Peyer's patch (tissue), 4 donors: Measurements from ENCODE around the gene HK3.

Experiments used
- POLR2A ChIP-seq, 2 donors: fragments of 450-650 bp; IDR thresholded peaks; one replicate each; pipeline ENCODE4 v1.5.1; 2017; ENCODE audit warnings: antibody characterized with exemption in 2 of 2, mild to moderate bottlenecking in 2 of 2, moderate library complexity in 2 of 2
- TF ChIP-seq, protein P1 (sequence below), 6 experiments: fragments of 450-650 bp in 4 of 6; fragments of 200-600 bp in 2 of 6; sonication (generic) in 1 of 6; IDR thresholded peaks; one replicate each; pipeline ENCODE4 v1.5.1; 2017 to 2019; ENCODE audit warnings: antibody characterized with exemption in 6 of 6, mild to moderate bottlenecking in 3 of 6, moderate library complexity in 1 of 6

DNA sequence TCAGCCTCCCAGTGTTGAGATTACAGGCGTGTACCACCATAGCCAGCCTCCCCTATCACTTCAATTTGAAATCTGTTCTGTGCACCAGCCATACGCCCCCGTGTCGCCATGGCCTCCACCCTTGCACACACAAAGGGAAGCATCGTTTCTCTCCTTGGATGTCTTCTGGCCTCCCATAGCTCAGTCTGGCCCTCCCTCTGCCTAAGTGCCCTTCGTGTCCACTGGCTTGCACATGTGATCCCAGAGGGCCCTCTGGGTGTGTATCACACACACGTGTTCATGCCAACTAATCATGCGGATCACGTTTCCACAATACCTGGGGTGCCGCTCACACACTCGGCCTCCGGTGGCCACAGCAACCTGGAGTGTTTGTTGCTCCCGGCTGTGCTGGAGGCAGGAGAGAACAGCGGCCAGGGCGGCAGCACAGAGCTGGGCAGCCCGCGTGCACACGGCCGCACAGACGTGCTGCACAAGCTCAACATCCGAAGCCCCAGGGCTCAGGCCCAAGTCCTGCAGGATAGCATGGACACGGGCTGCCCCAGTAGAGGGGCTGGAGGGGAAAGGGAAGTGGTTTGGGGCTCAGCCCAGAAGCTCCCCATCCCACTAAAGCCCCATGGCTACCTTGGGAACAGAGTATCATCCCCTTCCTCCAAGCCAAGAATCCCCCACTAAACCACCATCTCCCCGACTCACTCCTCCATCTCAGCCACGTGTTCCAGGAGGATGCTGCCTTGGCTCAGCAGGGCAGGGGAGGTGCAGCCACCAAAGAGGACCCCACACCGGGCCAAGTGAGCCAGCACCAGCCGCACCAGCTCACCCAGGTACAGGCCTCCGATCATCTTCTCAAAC lies 10.9 kb downstream of the HK3 start:
- TF ChIP-seq, protein P1, sequence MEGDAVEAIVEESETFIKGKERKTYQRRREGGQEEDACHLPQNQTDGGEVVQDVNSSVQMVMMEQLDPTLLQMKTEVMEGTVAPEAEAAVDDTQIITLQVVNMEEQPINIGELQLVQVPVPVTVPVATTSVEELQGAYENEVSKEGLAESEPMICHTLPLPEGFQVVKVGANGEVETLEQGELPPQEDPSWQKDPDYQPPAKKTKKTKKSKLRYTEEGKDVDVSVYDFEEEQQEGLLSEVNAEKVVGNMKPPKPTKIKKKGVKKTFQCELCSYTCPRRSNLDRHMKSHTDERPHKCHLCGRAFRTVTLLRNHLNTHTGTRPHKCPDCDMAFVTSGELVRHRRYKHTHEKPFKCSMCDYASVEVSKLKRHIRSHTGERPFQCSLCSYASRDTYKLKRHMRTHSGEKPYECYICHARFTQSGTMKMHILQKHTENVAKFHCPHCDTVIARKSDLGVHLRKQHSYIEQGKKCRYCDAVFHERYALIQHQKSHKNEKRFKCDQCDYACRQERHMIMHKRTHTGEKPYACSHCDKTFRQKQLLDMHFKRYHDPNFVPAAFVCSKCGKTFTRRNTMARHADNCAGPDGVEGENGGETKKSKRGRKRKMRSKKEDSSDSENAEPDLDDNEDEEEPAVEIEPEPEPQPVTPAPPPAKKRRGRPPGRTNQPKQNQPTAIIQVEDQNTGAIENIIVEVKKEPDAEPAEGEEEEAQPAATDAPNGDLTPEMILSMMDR (IDR thresholded peaks at IDR 0.05), result no peak
- TF ChIP-seq POLR2A (IDR thresholded peaks at IDR 0.05), result no peak
